ENCODE data around the gene DBNL. TPM values are rescaled to one million over a fixed set of nuclear protein-coding genes. Genes with fewer than 3 reads are reported as not detected.

DBNL gene
- polyA plus RNA-seq, 3 donors = 228 to 321 (median 304) TPM

- Mint-ChIP-seq H3K4me3 (no peak overlapping the region), H3K36me3 (peaks cover 72 to 78% of the 10 kb centered on the region in 2 donors), H3K27me3 (ENCODE audit: low read depth in 3 of 3) (peaks cover 3 to 5% (median 4%) of the 10 kb centered on the region in 3 donors), H3K4me1 (no peaks in the 10 kb centered on the region), H3K27ac (peak overlapping the region in 3 of 7 donors; percentile 31 to 57 (median 44)), H3K9me3 (no peaks in the 10 kb centered on the region)
- H3K79me2 ChIP-seq (ENCODE audit: insufficient read depth, low read length) = peaks cover 29% of the 10 kb centered on the region
- H3K36me3 ChIP-seq (replicated peaks in 1 of 2; ENCODE audit: control insufficient read depth in 1 of 2, insufficient read depth in 2 of 2, low read length in 2 of 2) = peaks cover 78 to 82% of the 10 kb centered on the region in 2 donors
- no peak overlapping the region for H2AFZ ChIP-seq (ENCODE audit: insufficient read depth, low read depth, low read length, poor library complexity, severe bottlenecking)
- H3K4me3 ChIP-seq (replicated peaks in 1 of 3; ENCODE audit: low read depth in 2 of 3, low read length in 3 of 3) = no peak overlapping the region
- TF ChIP-seq CTCF (IDR thresholded peaks at IDR 0.05) = no peak
- intact Hi-C loops (cut with micrococcal nuclease) = no loop called here
- peaks cover 98% of the 10 kb centered on the region for H4K20me1 ChIP-seq (ENCODE audit: insufficient read depth, low read length)
- no peak overlapping the region for H3K4me2 ChIP-seq (replicated peaks; ENCODE audit: extremely low read depth, low read length, poor library complexity, severe bottlenecking)
- no peaks in the 10 kb centered on the region for H3K9me3 ChIP-seq (replicated peaks in 1 of 2; ENCODE audit: control insufficient read depth in 1 of 2, insufficient read depth in 1 of 2, low read length in 2 of 2)
- H3K27ac ChIP-seq (ENCODE audit: low read depth in 1 of 2, low read length in 2 of 2) = no peak overlapping the region
- H3K27me3 ChIP-seq (ENCODE audit: control insufficient read depth in 2 of 2, insufficient read depth in 2 of 2, low read length in 2 of 2) = no peaks in the 10 kb centered on the region
- no peak overlapping the region for H3K9ac ChIP-seq (ENCODE audit: insufficient read depth, low read length, poor library complexity, severe bottlenecking)
- DNase-seq = no peak
- WGBS (ENCODE audit: insufficient coverage) = 97% methylated on average over 12 of the region's 14 CpGs
- no peaks in the 10 kb centered on the region for H3K4me1 ChIP-seq (ENCODE audit: control insufficient read depth in 1 of 2, insufficient read depth in 2 of 2, low read length in 2 of 2)
Observed at GRCh38 chr7:44059219-44060090, 15.0 kb downstream of the DBNL start.

- intact Hi-C loops (cut with micrococcal nuclease) = no loop called here
- no peak overlapping the region for H3K27ac ChIP-seq (ENCODE audit: low read depth in 1 of 2, low read length in 2 of 2)
- H3K36me3 Mint-ChIP-seq = peaks cover 66 to 69% of the 10 kb centered on the region in 2 donors
- WGBS (ENCODE audit: insufficient coverage) = 92% methylated on average over 18 of the region's 21 CpGs
- H3K27me3 ChIP-seq (ENCODE audit: control insufficient read depth in 2 of 2, insufficient read depth in 2 of 2, low read length in 2 of 2) = no peaks in the 10 kb centered on the region
- H3K9me3 ChIP-seq (replicated peaks in 1 of 2; ENCODE audit: control insufficient read depth in 1 of 2, insufficient read depth in 1 of 2, low read length in 2 of 2) = no peaks in the 10 kb centered on the region
- no peak overlapping the region for H3K9ac ChIP-seq (ENCODE audit: insufficient read depth, low read length, poor library complexity, severe bottlenecking)
- H3K36me3 ChIP-seq (replicated peaks in 1 of 2; ENCODE audit: control insufficient read depth in 1 of 2, insufficient read depth in 2 of 2, low read length in 2 of 2) = peaks cover 71 to 73% of the 10 kb centered on the region in 2 donors
- no peak for TF ChIP-seq CTCF (IDR thresholded peaks at IDR 0.05)
- peaks cover 3 to 10% (median 4%) of the 10 kb centered on the region in 3 donors for H3K27me3 Mint-ChIP-seq (ENCODE audit: low read depth in 3 of 3)
- no peak overlapping the region for H3K4me3 ChIP-seq (replicated peaks in 1 of 3; ENCODE audit: low read depth in 2 of 3, low read length in 3 of 3)
- H3K4me1 Mint-ChIP-seq = peaks cover 5% of the 10 kb centered on the region
- H3K79me2 ChIP-seq (ENCODE audit: insufficient read depth, low read length) = peaks cover 20% of the 10 kb centered on the region
- H3K4me1 ChIP-seq (ENCODE audit: control insufficient read depth in 1 of 2, insufficient read depth in 2 of 2, low read length in 2 of 2) = no peaks in the 10 kb centered on the region
- H3K9me3 Mint-ChIP-seq = no peaks in the 10 kb centered on the region
- H3K4me3 Mint-ChIP-seq = no peak overlapping the region
- peak overlapping the region in 3 of 7 donors; percentile 40 to 71 (median 57) for H3K27ac Mint-ChIP-seq
- H3K4me2 ChIP-seq (replicated peaks; ENCODE audit: extremely low read depth, low read length, poor library complexity, severe bottlenecking) = no peak overlapping the region
- DNase-seq = no peak
- H2AFZ ChIP-seq (ENCODE audit: insufficient read depth, low read depth, low read length, poor library complexity, severe bottlenecking) = no peak overlapping the region
- peaks cover 98% of the 10 kb centered on the region for H4K20me1 ChIP-seq (ENCODE audit: insufficient read depth, low read length)
Observed at GRCh38 chr7:44060091-44060947, 15.8 kb downstream of the DBNL start.
